HG02798 (cell line): Measurements from ENCODE around the gene CELSR2.
A peak's percentile ranks its signal among the peaks of the same experiment; 100 is the strongest.

ENCODE experiments used
- ATAC-seq: cut with Tn5 transposase; IDR thresholded peaks from one replicate; pipeline ENCODE4 v1.9.1; 2021; ENCODE audit warnings: mild to moderate bottlenecking; ENCODE audit not compliant: unreplicated experiment, poor library complexity

CELSR2 gene

GRCh38 chr1:109249654-109250401 is 489 bp downstream of the CELSR2 start:
- ATAC-seq = peak; percentile 32

- ATAC-seq = no peak
Measured at GRCh38 chr1:109250454-109251276, 1.3 kb downstream of the CELSR2 start.

GRCh38 chr1:109251277-109252166 is 2.2 kb downstream of the CELSR2 start:
- no peak for ATAC-seq

- ATAC-seq = no peak
Measured at GRCh38 chr1:109252167-109252892, 3.0 kb downstream of the CELSR2 start.

GRCh38 chr1:109252893-109253802 is 3.8 kb downstream of the CELSR2 start:
- ATAC-seq = no peak

GRCh38 chr1:109253803-109254620 is 4.7 kb downstream of the CELSR2 start:
- ATAC-seq = no peak

GRCh38 chr1:109254621-109255096 is 5.3 kb downstream of the CELSR2 start:
- ATAC-seq = no peak

GRCh38 chr1:109255097-109255651 is 5.8 kb downstream of the CELSR2 start:
- no peak for ATAC-seq

- no peak for ATAC-seq
Measured at GRCh38 chr1:109255678-109256077, 6.3 kb downstream of the CELSR2 start.

- ATAC-seq = no peak
Measured at GRCh38 chr1:109256085-109256484, 6.7 kb downstream of the CELSR2 start.

GRCh38 chr1:109256971-109257681 is 7.8 kb downstream of the CELSR2 start:
- ATAC-seq = no peak

GRCh38 chr1:109257682-109258421 is 8.5 kb downstream of the CELSR2 start:
- ATAC-seq = no peak

GRCh38 chr1:109258481-109259466 is 9.4 kb downstream of the CELSR2 start:
- no peak for ATAC-seq

GRCh38 chr1:109259674-109260557 is 10.6 kb downstream of the CELSR2 start:
- ATAC-seq = no peak
